GM12872 (cell line): Measurements from ENCODE around the gene OPRPN.

Experiments
- TF ChIP-seq, protein P1 (sequence below): IDR thresholded peaks from 3 replicates; pipeline ENCODE4 v1.5.1; 2011; ENCODE audit warnings: low read depth, mild to moderate bottlenecking, low read length, moderate library complexity; ENCODE audit not compliant: insufficient read depth

The OPRPN gene

DNA sequence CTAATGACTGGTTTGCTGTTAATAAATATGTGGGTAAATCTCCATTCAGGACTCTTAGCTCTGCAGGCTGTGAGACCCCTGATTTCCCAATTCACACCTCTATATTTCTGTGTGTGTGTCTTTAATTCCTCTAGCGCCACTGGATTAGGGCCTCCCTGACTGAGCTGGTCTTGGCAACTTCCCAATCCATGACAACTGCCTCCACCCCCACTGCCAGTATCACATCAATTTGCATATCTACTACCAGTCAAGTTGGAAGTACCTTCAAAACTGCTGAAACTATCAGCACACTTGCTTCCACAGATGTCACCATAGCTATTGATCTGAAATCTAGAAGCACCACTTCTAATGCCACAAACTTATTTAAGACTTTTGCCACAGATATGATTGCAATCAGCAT lies 27.6 kb downstream of the OPRPN start:
- TF ChIP-seq, protein P1, sequence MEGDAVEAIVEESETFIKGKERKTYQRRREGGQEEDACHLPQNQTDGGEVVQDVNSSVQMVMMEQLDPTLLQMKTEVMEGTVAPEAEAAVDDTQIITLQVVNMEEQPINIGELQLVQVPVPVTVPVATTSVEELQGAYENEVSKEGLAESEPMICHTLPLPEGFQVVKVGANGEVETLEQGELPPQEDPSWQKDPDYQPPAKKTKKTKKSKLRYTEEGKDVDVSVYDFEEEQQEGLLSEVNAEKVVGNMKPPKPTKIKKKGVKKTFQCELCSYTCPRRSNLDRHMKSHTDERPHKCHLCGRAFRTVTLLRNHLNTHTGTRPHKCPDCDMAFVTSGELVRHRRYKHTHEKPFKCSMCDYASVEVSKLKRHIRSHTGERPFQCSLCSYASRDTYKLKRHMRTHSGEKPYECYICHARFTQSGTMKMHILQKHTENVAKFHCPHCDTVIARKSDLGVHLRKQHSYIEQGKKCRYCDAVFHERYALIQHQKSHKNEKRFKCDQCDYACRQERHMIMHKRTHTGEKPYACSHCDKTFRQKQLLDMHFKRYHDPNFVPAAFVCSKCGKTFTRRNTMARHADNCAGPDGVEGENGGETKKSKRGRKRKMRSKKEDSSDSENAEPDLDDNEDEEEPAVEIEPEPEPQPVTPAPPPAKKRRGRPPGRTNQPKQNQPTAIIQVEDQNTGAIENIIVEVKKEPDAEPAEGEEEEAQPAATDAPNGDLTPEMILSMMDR: no peak

DNA sequence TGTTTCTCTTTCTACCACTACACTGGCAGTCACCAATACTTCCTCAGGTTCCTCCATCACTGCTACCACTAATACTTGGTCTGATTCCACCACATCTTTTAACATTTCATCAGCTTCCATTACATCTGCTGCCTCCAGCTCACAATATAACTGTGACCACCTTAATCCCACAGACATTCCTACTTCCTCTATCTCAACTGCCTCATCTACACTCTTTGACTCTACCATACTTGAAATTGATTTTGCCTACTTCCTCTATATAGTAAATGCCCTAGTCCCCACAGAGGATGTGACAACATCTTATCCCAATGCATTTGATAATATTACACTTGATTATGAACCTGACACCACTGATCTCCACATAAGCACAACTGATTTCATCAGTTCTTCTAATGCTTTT lies 29.0 kb downstream of the OPRPN start:
- TF ChIP-seq, protein P1: no peak

DNA sequence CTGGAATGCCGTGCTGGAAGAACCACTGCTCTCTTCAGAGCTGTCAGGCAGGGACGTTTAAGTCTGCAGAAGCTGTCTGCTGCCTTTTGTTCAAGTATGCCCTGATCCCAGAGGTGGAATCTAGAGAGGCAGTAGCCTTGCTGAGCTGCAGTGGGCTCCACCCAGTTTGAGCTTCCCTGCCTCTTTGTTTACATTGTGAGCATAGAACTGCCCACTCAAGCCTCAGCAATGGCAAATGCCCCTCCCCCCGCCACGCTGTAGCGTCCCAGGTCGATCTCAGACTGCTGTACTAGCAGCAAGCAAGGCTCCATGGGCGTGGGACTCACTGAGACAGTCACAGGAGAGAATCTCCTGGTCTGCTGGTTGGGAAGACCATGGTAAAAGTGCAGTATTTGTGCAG lies 39.5 kb downstream of the OPRPN start:
- TF ChIP-seq, protein P1: no peak

DNA sequence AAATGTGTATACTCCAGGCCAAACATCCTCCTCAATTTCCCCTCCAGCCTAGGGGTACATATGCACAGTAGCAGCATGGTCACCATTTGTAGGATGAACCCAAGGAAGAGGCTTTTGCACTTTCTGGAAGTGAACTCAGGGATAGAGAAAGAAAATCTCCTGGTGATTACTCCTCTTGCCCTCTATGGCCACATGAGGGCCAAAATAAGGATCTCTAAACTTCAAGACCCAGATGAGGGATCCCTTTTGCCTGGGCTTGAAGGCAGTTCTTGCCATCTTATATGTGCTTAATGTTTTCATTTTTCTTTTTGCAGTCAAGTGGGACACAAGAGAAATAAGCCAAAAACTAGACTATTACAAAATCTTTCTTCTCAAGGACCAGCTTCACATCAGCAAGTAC lies 44.7 kb downstream of the OPRPN start:
- TF ChIP-seq, protein P1: no peak

DNA sequence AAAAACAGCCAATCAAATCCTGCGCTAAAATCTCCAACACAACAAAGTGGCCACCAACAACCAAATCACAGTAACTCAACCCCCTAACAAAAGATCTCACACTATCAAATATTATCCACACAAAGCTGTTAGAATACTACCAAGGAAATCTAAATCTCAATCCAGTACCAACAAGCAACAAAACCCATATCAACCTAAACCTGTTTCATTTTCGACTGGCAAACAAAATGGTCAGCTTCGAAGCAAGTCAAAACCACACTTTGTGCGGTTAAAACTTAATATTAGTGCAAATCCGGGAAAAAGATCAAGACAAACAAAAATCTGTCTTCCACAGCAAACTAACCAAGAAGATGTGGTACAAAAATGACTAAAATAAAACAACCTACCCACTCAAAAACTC lies 45.6 kb downstream of the OPRPN start:
- TF ChIP-seq, protein P1: no peak

DNA sequence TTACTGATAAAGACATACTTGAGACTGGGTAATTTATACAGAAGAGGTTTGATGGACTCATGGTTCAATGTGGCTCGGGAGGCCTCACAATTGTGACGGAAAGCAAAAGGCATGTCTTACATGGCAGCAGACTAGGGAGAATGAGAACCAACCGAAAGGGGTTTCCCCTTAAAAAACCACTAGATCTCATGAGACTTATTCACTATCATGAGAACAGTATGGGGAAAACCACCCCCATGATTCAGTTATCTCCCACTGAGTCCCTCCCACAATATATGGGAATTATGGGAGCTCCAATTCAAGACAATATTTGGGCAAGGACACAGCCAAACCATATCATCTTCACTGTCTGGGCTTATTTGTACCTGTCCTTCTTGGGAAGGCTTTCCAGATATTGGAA lies 51.5 kb downstream of the OPRPN start:
- TF ChIP-seq, protein P1: no peak

DNA sequence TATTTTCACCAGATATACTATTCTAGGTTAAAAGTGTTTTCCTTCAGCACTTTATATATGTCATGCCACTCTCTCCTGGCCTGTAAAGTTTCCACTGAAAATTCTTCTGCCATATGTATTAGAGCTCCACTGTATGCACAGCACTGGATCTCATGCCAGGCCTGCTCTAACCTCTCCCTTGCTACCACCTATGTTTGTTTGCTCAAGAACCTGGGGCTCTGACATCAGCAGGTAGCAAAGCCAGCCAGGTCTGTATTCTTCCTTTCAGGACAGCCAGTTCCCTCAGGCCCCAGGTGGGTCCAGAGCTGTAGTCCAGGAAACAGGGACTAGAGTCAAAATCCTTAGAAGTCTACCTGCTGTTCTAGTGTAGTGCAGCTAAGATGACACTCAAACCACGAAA lies 55.2 kb downstream of the OPRPN start:
- TF ChIP-seq, protein P1: no peak
